Thyroid gland (tissue), 4 donors: Measurements from ENCODE around the gene EIF4E. TPM values are rescaled to one million over a fixed set of nuclear protein-coding genes. Genes with fewer than 3 reads are reported as not detected.

Experiments used
- DNase-seq, 2 donors: peaks; one replicate each; pipeline ENCODE4 v3.0.0-alpha.2; 2019
- H3K27ac ChIP-seq, 3 donors: fragments of 200-600 bp; sonication (generic); 1 replicate in 2 of 3; 2 replicates in 1 of 3; pipeline ENCODE4 v1.5.1; 2016 to 2019; ENCODE audit warnings: mild to moderate bottlenecking in 1 of 3, moderate library complexity in 1 of 3
- H3K27me3 ChIP-seq: fragments of 200-600 bp; sonication (generic); one replicate; pipeline ENCODE4 v1.5.1; 2019
- H3K36me3 ChIP-seq, 2 donors: fragments of 200-600 bp; sonication (generic); one replicate each; pipeline ENCODE4 v1.5.1; 2016 to 2019
- H3K4me1 ChIP-seq, 2 donors: fragments of 200-600 bp; sonication (generic); one replicate each; pipeline ENCODE4 v1.5.1; 2017 to 2019
- H3K4me3 ChIP-seq, 3 donors: fragments of 200-600 bp; sonication (generic); replicated peaks in 1 of 3; 1 replicate in 2 of 3; 2 replicates in 1 of 3; pipeline ENCODE4 v1.5.1; 2016; ENCODE audit warnings: mild to moderate bottlenecking in 1 of 3
- H3K9me3 ChIP-seq: fragments of 200-600 bp; sonication (generic); one replicate; pipeline ENCODE4 v1.5.1; 2017
- CTCF ChIP-seq, 6 experiments: fragments of 200-600 bp in 3 of 6; fragments of 450-650 bp in 3 of 6; sonication (generic) in 3 of 6; IDR thresholded peaks; one replicate each; pipeline ENCODE4 v1.5.1; 2016 to 2019; ENCODE audit warnings: antibody characterized with exemption in 6 of 6, mild to moderate bottlenecking in 2 of 6, inconsistent platforms in 1 of 6, moderate library complexity in 1 of 6
- POLR2A ChIP-seq, 2 donors: fragments of 450-650 bp; IDR thresholded peaks; one replicate each; pipeline ENCODE4 v1.6.1; 2017; ENCODE audit warnings: antibody characterized with exemption in 2 of 2, mild to moderate bottlenecking in 2 of 2, moderate library complexity in 1 of 2
- WGBS, 2 donors: methylation state at CpG; one replicate each; pipeline ENCODE4 v1.1.5; 2017; 5-methylcytosine and 5-hydroxymethylcytosine counted together
- intact Hi-C: fragments of 100-400 bp; cut with DNase I; formaldehyde crosslinking; loops from one replicate; pipeline ENCODE4 v1.15.1; 2023
- total RNA-seq, 4 donors: library from RNA; depleted of rRNA; stranded (reverse); fragments of >200 nt; gene quantifications; one replicate each; pipeline ENCODE4 v1.2.3, GENCODE V29; 2016

The EIF4E gene
- total RNA-seq, 4 donors from 2014 or later = 86.5 to 149 (median 128) TPM

- H3K4me1 ChIP-seq = peaks cover 31 to 38% of the 10 kb centered on the region in 2 donors
- H3K27me3 ChIP-seq = no peaks in the 10 kb centered on the region
- H3K4me3 ChIP-seq = no peak overlapping the region
- H3K9me3 ChIP-seq = no peaks in the 10 kb centered on the region
- peak overlapping the region in 1 of 3 donors; percentile 9 for H3K27ac ChIP-seq
- intact Hi-C loops = no loop called here
- WGBS, 2 donors = 80 to 82% methylated on average over 3 of the region's 3 CpGs
- no peaks in the 10 kb centered on the region for H3K36me3 ChIP-seq
- TF ChIP-seq POLR2A (IDR thresholded peaks at IDR 0.05) = no peak
- no peak for TF ChIP-seq CTCF (IDR thresholded peaks at IDR 0.05)
- DNase-seq = no peak
Observed at GRCh38 chr4:98908182-98908581, 20.8 kb downstream of the EIF4E start.

GRCh38 chr4:98905839-98906238, 23.1 kb downstream of the EIF4E start:
- Histone ChIP-seq H3K27ac (no peak overlapping the region), H3K4me3 (no peak overlapping the region), H3K27me3 (no peaks in the 10 kb centered on the region), H3K4me1 (peaks cover 30 to 37% of the 10 kb centered on the region in 2 donors), H3K36me3 (no peaks in the 10 kb centered on the region), H3K9me3 (no peaks in the 10 kb centered on the region)
- no peak for DNase-seq
- TF ChIP-seq CTCF (IDR thresholded peaks at IDR 0.05) (no peak), POLR2A (IDR thresholded peaks at IDR 0.05) (no peak)
- intact Hi-C loops = no loop called here

GRCh38 chr4:98905297-98905696, 23.6 kb downstream of the EIF4E start:
- no peak for DNase-seq
- Histone ChIP-seq H3K9me3 (no peaks in the 10 kb centered on the region), H3K36me3 (no peaks in the 10 kb centered on the region), H3K27ac (no peak overlapping the region), H3K4me1 (peaks cover 25 to 31% of the 10 kb centered on the region in 2 donors), H3K27me3 (no peaks in the 10 kb centered on the region), H3K4me3 (no peak overlapping the region)
- 96 to 99% methylated on average over 3 of the region's 3 CpGs for WGBS, 2 donors
- TF ChIP-seq POLR2A (IDR thresholded peaks at IDR 0.05) = no peak
- no peak for TF ChIP-seq CTCF (IDR thresholded peaks at IDR 0.05)
- intact Hi-C loops = no loop called here

- no peaks in the 10 kb centered on the region for H3K27me3 ChIP-seq
- H3K9me3 ChIP-seq = no peaks in the 10 kb centered on the region
- intact Hi-C loops = no loop called here
- H3K4me1 ChIP-seq = peaks cover 13 to 20% of the 10 kb centered on the region in 2 donors
- no peak for TF ChIP-seq POLR2A (IDR thresholded peaks at IDR 0.05)
- TF ChIP-seq CTCF (IDR thresholded peaks at IDR 0.05) = no peak
- no peak for DNase-seq
- H3K27ac ChIP-seq = no peak overlapping the region
- WGBS, 2 donors = 89 to 96% methylated on average over 5 of the region's 5 CpGs
- no peaks in the 10 kb centered on the region for H3K36me3 ChIP-seq
- no peak overlapping the region for H3K4me3 ChIP-seq
Observed at GRCh38 chr4:98903963-98904362, 25.0 kb downstream of the EIF4E start.

GRCh38 chr4:98903561-98903960, 25.4 kb downstream of the EIF4E start:
- 86 to 92% methylated on average over 2 of the region's 2 CpGs for WGBS, 2 donors

More at GRCh38 chr4:98903561-98903960, 25.4 kb downstream of the EIF4E start:
- H3K27ac ChIP-seq = no peak overlapping the region
- no peaks in the 10 kb centered on the region for H3K27me3 ChIP-seq
- H3K4me1 ChIP-seq = peaks cover 9 to 16% of the 10 kb centered on the region in 2 donors
- intact Hi-C loops = no loop called here
- DNase-seq = no peak
- TF ChIP-seq POLR2A (IDR thresholded peaks at IDR 0.05) = no peak
- no peak for TF ChIP-seq CTCF (IDR thresholded peaks at IDR 0.05)
- H3K4me3 ChIP-seq = no peak overlapping the region
- H3K9me3 ChIP-seq = no peaks in the 10 kb centered on the region
- H3K36me3 ChIP-seq = no peaks in the 10 kb centered on the region
